ENCODE measurements around the gene SMIM45.

Gene SMIM45

GRCh38 chr22:41911001-41911611, 40.8 kb upstream of the SMIM45 start:
- Histone ChIP-seq H3K36me3 (ENCODE audit: control insufficient read depth, insufficient read depth, low read length) (no peaks in the 10 kb centered on the region), H3K4me3 (ENCODE audit: low read depth, low read length) (no peak overlapping the region), H3K27me3 (ENCODE audit: control insufficient read depth, insufficient read depth, low read length) (peaks cover 68% of the 10 kb centered on the region)
- DNase-seq (ENCODE audit: low read depth), result no peak
- no peak for TF ChIP-seq CTCF (IDR thresholded peaks at IDR 0.05; ENCODE audit: insufficient read depth, low read length, poor library complexity, severe bottlenecking)

- Histone ChIP-seq H3K27me3 (ENCODE audit: control insufficient read depth, insufficient read depth, low read length) (peaks cover 74% of the 10 kb centered on the region), H3K36me3 (ENCODE audit: control insufficient read depth, insufficient read depth, low read length) (no peaks in the 10 kb centered on the region), H3K4me3 (ENCODE audit: low read depth, low read length) (no peak overlapping the region)
- no peak for DNase-seq (ENCODE audit: low read depth)
- no peak for TF ChIP-seq CTCF (IDR thresholded peaks at IDR 0.05; ENCODE audit: insufficient read depth, low read length, poor library complexity, severe bottlenecking)
These were observed 39.5 kb upstream of the SMIM45 start for GRCh38 chr22:41912338-41913039.

- Histone ChIP-seq H3K4me3 (ENCODE audit: low read depth, low read length) (no peak overlapping the region), H3K36me3 (ENCODE audit: control insufficient read depth, insufficient read depth, low read length) (no peaks in the 10 kb centered on the region), H3K27me3 (ENCODE audit: control insufficient read depth, insufficient read depth, low read length) (peaks cover 74% of the 10 kb centered on the region)
- TF ChIP-seq CTCF (IDR thresholded peaks at IDR 0.05; ENCODE audit: insufficient read depth, low read length, poor library complexity, severe bottlenecking), result no peak
- no peak for DNase-seq (ENCODE audit: low read depth)
These were observed 38.8 kb upstream of the SMIM45 start for GRCh38 chr22:41913040-41913719.

GRCh38 chr22:41913842-41914534, 38.0 kb upstream of the SMIM45 start:
- no peak overlapping the region for H3K4me3 ChIP-seq (ENCODE audit: low read depth, low read length)
- DNase-seq (ENCODE audit: low read depth), result no peak
- H3K27me3 ChIP-seq (ENCODE audit: control insufficient read depth, insufficient read depth, low read length), result peaks cover 71% of the 10 kb centered on the region
- no peaks in the 10 kb centered on the region for H3K36me3 ChIP-seq (ENCODE audit: control insufficient read depth, insufficient read depth, low read length)
- TF ChIP-seq CTCF (IDR thresholded peaks at IDR 0.05; ENCODE audit: insufficient read depth, low read length, poor library complexity, severe bottlenecking), result no peak

- Histone ChIP-seq H3K27me3 (ENCODE audit: control insufficient read depth, insufficient read depth, low read length) (peaks cover 65% of the 10 kb centered on the region), H3K4me3 (ENCODE audit: low read depth, low read length) (no peak overlapping the region), H3K36me3 (ENCODE audit: control insufficient read depth, insufficient read depth, low read length) (no peaks in the 10 kb centered on the region)
- TF ChIP-seq CTCF (IDR thresholded peaks at IDR 0.05; ENCODE audit: insufficient read depth, low read length, poor library complexity, severe bottlenecking), result no peak
- DNase-seq (ENCODE audit: low read depth), result no peak
These were observed 37.3 kb upstream of the SMIM45 start for GRCh38 chr22:41914611-41915034.

Measured in kidney epithelial cell (primary cell).